GM19463 (cell line): ENCODE results near the gene DOHH.
A peak's percentile ranks its signal among the peaks of the same experiment; 100 is the strongest.

Experiments used
- ATAC-seq: cut with Tn5 transposase; IDR thresholded peaks from one replicate; pipeline ENCODE4 v1.9.1; 2021; ENCODE audit warnings: mild to moderate bottlenecking, moderate library complexity; ENCODE audit not compliant: unreplicated experiment

DOHH gene, protein sequence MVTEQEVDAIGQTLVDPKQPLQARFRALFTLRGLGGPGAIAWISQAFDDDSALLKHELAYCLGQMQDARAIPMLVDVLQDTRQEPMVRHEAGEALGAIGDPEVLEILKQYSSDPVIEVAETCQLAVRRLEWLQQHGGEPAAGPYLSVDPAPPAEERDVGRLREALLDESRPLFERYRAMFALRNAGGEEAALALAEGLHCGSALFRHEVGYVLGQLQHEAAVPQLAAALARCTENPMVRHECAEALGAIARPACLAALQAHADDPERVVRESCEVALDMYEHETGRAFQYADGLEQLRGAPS

DNA sequence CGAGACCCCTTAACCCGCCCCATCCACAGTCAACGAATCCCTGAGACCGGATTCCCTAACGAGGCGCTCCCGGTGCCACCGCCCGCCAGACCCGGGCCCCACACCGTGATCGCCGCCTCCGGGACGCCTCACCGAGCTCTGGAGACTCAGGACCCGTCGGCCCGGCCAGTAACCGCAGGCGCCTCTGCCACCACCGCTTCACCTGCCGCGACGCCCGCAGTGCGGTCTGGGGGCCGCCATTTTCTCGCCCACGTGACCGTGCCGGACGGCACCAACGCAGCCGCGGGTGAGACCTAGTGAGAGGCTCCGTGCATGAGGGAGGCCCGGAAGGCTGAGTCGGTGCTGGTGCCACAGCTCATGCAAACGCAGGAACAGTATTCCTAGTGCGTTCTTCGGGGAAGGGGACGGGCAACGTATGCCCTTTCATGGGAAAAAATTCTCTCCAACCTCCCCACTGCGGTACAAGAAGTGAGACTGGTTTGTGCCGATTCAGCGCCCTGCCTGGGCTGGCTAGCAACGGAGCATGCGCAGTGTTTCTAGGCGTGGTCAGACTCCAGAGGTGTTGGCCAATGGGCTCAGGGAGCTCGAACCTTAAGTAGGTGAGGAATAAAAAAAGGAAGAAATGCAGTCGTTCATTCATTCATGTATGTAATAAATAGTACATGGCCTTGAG, at the start of gene DOHH:
TSS of gene DOHH (minus strand) at position 246 of the 673 bp plus-strand sequence. CDS start 3,860 bp downstream, outside the sequence.
- peak; percentile 87 for ATAC-seq

DNA sequence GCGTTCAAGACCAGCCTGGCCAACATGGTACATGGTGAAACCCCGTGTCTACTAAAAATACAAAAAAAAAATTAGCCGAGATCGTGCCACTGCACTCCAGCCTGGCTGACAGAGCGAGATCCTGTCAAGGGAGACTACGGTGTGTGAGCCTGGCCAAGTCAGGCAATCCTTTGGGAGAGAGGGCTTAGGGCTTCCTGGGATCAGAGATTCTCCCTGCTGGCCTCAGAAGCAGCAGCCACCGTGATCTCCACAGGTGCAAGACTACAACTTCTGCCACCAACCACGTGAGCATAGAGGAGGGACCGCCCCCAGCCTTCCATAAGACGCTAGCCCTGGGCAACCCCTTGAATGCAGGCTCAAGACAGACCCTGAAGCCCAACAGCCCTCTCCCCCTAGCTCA, 49.3 kb upstream of the DOHH start:
- ATAC-seq: no peak

DNA sequence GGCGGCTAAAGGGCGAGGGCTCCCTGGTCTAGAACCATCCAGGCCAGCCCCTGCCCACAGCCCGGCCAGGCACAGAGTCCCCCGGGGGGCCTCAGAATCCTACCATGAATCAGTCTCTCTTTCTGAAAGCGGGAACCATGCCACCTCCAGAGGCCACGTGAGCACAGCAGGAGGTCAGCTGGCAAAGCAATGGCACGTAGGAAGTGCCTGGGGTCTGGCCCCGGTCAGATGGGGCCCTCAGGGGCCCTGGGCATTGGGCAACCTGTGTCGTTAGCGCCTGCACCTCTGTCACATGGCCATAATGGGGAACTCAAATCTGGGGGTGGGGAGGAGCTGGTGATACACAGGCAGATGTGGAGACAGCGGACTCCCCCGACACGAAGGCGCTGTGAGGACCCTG, 48.1 kb upstream of the DOHH start:
- ATAC-seq: no peak

DNA sequence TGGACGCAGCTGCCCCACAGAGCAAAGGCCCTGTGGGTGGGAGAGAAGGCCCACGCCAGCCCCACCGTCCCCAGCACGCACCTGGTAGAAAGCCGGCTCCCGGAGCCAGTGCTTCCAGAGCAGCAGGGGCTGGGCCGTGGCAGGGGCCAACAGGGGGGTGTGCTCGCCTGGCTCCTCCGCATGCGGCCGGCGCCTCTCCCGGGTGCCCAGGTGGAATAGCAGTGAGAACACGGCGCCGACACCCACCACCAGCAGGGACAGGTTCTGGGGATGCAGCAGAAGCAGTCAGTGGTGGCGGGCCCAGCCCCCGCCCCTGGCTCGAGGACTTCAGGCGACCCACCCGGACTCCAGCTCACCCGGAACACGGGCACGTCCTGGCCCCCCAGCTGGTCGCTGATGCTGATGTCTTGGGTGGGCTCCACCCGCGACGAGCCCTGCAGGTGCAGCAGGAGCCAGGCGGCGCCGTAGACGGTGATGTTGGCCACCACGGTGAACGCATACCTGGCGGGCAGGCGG, 47.4 kb upstream of the DOHH start:
- ATAC-seq: no peak

DNA sequence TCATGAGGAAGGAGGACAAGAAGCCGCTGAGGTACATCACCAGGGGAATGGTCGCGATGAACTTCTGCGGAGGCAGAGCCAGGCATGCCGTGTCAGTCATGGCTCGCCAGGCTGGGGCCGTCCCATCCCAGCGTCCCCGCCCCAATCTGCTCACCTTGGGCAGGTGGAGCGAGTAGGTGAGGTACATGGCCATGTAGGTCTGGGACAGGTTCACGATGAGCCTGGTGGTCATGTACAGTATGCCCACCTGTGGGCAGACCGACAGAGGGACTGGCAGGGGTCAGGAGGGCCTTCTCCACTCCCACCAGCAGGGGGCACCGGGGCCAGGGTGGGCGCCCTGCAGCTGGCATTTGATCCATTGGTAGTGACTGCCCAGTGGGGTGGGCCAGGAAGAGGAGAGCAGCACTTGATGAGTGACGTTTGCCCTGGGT, 46.8 kb upstream of the DOHH start:
- ATAC-seq: no peak

DNA sequence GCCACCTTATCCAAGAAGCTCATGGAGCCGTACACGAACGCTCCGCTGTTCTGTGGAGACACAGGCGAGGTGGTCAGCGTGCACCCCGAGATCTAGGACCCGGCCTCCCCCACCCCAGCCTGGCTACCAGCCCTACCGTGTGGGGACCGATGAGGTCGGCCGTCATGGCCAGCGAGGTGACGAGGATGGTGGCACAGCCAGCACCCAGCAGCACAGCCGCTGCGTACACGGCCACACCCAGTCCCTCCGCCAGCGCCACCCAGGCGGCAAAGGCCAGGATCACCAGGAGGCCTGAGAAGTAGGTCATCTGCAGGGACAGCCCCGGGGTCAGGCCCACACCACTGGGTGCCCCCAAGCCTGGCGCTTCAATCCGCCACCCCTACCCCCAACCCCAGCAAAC, 45.6 kb upstream of the DOHH start:
- no peak for ATAC-seq

DNA sequence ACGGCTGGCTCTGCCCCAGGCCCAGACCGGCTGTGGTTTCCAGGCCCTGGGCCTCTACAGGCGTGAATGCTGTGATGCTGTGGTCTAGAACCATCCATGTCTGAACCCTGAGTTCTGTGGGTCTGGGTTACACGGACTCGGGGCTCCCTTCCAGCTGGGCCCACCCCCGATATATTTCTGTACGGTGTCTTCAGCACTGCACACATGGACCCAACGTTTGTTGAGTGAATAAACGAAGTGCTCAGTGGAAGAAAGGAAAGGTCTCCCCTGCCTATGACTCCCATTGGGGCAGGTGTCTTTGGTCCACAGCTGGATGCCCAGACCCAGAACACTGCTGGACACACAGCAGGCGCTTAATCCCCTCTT, 45.2 kb upstream of the DOHH start:
- no peak for ATAC-seq

DNA sequence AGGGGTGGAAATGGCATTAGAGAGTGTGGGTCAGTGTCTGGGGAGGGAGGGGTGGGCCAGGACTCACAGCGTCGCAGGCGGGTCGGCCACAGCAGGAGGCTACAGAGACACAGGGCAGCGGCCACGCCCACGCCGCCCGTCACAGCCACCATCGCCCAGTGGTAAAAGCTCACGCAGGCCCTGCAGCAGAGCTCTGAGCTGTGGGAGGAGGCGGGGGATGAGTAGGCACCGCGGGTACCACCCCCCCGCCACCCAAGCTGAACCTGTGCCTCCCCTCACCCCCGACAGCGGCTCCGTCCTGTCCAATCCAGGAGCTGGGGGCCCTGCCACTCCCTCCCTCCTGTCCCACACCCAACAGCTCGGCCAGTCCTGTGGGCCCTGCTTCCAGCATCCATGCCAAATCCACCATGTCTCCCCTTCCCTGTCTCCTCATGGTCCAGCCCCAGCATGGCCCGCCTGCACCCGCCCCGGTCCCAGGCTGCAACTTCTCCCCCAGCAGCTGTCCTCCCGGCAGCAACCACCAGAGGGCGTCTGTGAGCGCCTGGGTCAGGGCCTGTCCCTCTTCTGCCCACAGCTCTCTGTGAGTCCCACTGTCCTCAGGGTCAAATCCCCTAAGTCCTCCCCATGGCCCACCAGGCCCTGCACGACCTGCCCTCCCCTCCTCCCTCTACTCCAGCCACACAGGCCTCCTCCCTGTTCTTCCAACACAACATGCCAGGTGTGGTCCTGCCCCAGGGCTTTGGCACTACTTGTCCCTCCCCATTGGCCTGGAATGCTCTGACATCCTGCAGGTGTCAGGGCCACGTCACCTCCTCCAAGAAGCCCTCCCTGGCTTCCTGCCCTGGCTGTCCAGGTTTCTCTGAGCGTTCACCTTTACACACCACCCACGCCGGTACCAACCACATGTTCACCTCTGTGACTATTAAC, 44.5 kb upstream of the DOHH start:
- ATAC-seq: no peak

DNA sequence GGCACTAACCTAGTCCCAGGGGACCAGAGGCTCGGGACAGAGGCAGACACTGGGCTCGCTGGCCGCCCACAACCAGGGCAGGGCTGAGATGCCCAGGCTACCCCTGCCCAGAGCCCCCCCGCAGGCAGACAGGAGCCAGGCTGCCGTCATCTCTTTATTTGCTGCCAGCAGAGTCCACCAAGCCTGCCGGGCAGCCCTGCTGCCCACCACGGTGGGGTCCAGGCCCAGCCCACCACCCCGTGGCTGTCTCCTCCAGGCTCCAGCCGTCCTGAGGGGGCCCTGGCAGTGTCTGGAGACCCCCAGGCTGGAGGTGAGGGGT, 43.5 kb upstream of the DOHH start:
- ATAC-seq: no peak

DNA sequence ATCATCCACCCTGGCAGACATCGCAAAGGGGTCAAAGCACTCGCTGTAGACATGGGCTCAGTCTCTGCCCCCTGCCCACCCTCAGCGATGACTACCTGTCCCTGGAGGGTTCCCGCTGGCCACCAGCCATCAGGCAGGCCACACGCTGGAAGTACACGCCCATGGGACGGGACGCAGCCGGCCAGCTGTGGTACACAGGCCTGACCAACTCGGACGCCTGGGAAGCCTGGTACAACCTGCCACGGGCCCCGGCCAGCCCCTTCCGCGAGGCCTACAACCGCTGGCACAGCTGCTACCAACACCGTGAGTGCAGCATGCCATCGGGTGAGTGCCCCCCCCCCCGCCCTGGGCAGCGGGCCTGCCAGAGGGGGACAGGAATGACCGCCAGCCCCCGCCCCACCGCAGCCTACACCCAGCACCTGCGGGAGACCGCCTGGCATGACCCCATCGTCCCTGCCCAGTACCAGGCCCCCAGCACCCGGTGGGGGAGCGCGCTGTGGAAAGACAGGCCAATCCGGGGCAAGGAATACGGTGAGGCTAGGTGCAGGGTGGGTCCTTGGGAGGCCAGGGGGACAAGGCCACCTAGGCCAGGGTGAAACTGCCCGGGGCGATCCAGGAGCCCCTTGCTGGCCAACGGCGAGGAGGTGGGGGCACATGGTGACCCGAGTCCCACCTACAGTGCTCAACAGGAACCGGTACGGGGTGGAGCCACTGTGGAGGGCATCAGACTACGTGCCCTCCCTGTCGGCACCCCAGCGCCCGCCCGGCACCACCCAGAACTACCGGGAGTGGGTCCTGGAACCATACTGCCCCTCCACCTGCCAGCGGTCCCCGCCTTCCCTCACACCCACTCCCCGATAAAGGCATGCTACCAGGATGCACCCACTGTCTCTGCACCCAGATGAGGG, 42.9 kb upstream of the DOHH start:
- ATAC-seq: no peak

DNA sequence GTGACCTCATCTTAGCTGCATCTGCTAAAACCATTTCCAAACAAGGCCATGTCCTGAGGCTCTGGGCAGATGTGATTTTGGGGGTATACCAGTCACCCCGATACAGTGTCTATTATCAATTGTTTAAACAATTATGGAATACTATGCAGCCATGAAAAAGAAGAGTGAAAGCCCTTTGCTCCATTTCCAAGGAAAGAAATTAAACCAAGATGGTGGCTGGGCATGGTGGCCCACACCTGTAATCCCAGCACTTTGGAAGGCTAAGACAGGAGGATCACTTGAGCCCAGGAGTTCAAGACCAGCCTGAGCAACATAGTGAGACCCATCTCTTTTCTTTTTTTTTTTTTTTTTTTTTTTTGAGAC, 39.3 kb upstream of the DOHH start:
- ATAC-seq: no peak

DNA sequence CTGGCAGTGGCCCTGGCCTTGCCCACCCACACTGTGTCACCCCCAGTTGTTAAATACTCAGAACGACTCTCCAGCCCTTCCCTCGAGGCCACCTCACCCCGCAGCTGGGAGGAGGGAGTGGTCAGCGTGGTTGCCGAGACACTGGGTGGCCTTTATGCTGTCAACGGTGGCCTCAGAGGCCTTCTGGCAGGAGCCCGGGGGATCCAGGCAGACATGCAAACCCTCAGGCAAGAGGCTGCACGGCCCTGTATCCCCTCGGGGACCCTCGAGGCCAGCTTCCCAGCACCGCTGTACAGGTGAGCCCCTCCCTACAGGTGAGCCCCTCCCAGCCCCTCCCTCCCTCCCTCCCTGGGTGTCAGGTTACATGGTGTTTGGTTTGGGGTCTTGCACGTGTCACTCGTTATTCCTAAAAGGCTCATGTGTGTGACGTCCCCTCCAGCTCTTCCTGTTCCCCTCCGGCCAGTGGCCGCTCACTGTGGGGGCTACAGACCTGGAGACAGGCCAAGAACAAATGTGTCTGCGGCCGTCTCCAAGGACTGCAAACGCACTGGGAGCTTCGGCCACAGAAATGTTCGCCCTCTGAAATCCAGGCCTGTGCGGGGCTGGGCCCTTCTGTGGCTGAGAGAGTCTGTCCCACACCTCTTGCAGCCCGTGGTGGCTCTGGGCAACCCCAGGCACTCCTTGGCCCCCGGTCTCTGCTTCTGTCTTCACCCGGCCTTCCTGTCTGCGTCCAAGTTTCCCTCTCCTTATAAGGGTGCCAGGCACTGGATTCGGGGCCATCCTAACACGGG, 38.7 kb upstream of the DOHH start, which contains the start of gene TEKTIP1:
TSS of gene TEKTIP1 (plus strand) at position 210 of the 791 bp plus-strand sequence. CDS start at position 214, 4 bp downstream.
- ATAC-seq: no peak

DNA sequence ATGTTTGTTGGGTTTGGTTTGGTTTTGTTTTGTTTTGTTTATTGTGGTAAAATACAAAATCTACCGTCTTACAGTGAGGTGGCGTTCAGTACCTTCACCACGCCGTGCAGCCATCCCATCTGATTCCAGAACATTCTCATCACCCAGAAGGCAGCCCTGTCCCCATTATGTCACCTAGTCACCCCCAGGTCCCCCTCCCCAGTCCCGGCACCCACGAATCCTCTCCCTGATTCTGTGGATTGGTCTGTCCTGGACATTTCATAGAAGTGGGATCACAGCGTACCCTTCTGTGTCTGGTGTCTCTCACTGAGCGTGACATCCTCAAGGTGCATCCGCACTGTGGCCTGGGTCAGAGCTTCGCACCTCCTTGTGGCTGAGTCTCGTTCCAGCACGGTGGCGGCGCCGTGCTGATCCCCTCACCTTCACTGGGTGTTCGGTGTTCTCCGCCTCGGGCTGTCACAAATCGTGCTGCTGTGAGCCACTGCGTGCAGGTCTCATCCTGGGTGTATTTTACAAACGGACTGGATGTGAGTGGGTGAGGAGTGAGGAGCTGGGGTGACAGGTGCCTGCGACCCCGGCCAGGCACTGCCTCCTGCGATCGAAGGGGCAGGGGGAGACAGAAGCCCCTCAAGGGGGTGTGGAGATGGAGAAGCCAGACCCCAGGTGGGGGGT, 37.9 kb upstream of the DOHH start:
- ATAC-seq: no peak

DNA sequence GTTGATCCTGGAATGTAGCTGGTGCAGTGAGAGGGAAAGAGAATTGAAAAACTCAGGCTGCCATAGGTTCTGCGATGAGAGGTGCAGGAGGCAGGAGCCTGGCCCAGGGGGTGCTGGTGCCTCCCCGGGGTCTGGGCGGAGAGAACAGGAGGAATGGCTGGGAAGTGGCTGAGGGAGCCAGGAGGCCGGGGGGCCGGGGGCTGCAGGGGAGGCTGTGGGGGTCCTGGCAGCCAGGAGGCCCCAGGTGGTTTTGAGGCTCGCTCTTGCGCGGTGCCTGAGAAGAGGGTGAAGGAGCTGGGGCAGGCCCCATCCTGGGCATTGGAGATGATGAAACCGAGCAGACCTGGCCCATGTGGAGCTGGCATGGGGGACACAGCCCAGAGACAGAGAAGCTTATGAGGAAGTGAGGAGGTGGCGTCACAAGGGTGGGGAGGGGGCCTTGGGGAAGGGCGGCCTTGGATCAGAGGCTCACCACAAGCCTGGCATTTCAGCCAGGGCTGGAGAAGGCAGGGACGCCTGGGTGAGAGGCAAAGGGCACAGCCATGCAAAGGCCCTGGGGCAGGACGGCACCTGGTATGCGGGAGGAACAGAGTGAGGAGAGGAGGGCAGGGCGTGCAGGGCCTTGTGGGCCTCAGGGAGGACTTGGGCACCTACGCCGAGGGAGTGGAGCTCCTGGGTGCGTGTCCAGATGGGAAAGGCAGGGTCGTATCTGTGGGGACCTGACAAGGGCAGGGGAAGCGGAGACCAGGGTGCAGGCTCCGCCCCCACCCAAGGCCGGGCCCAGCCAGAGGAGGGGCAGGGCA, 37.2 kb upstream of the DOHH start:
- ATAC-seq: no peak

DNA sequence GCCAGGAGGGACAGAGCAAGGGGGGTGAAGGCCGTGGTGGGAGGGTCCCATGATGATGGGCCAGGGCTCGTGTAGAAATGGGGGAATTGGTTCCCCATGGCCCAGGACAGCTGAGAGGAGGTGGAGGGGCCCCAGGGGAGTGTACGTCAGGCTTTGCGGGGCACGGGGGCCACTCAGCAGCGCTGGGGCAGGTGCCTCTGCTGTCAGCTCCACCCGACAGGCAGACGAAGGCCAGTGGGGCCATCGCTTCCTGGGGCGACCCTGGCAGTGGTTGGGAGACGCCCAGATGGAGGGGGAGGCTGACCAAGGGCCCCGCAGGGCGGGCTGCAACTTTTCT, 36.6 kb upstream of the DOHH start:
- ATAC-seq: no peak

DNA sequence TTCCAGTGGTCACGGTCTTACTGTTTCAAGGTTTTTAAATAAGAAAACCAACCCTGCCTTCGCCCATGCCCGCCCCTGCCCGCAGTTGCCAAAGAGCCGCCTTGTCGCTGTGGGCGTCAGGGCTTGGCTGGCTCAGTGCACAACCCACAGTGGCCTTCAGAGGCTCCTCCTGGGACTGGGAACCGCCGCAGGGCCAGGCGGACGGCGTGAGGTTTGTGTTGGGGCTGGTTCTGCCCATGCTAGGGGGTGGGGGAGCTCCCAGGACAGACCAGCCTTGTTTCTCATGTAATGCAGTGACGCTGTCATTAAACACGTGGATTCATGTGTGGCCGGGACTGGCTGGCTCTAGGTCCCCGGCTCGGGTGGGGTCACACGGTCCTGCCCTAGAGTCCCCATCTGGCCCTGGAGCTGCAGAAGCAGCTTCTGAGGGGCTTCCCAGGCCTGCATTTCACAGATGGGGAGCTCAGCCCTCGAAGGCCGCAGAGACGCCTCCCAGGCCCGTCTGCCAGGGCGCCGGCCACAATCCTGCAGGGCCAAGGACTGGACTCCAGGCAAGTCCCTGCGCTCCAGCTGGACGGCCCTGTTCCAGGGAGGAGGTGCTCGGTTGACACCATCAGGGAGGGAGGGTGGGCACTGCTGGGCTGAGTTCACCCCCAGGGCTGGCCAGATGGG, 36.1 kb upstream of the DOHH start:
- no peak for ATAC-seq

DNA sequence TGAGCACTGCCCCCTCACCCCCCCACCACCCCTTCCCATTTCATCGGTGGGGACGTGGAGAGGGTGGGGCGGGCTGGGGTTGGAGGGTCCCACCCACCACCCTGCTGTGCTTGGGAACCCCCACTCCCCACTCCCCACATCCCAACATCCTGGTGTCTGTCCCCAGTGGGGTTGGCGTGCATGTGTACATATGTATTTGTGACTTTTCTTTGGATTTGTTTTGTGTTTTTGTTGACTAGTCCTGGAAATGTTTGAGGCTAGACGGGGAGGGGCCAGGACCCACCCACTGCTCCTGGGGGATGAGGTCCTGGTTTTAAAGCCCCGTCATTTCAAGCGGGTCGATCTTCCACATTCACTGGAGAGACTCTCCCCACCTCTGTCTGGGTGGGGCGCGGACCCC, 35.5 kb upstream of the DOHH start:
- ATAC-seq: no peak

DNA sequence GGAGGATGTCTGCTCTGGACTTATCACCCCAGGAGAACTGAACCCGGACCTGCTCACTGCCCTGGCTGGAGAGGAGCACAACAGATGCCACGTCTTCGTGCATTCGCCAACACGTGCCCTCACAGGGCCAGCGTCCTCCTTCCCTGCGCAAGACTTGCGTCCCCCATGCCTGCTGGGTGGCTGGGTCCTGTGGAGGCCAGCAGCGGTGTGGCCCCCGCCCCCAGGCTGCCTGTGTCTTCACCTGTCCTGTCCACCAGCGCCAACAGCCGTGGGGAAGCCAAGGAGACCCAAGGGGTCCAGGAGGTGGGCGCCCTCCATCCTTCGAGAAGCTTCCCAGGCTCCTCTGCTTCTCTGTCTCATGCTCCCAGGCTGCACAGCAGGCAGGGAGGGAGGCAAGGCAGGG, 35.1 kb upstream of the DOHH start:
- no peak for ATAC-seq
